Nephron (organoid): ENCODE measurements around the gene NRARP.

Experiments
- H3K27ac Mint-ChIP-seq, 3 experiments: 2 replicates each; pipeline ENCODE4 v1.8.0; 2020; ENCODE audit warnings: mixed read lengths in 3 of 3, mild to moderate bottlenecking in 2 of 3, moderate library complexity in 1 of 3
- H3K27me3 Mint-ChIP-seq: 2 replicates; pipeline ENCODE4 v1.8.0; 2021; ENCODE audit warnings: low read depth, mild to moderate bottlenecking, moderate library complexity, mixed read lengths
- H3K36me3 Mint-ChIP-seq: 2 replicates; pipeline ENCODE4 v1.8.0; 2020; ENCODE audit warnings: low read depth, mixed read lengths
- H3K4me1 Mint-ChIP-seq: 2 replicates; pipeline ENCODE4 v1.8.0; 2020; ENCODE audit warnings: mixed read lengths
- H3K4me3 Mint-ChIP-seq, 3 experiments: 2 replicates each; pipeline ENCODE4 v1.8.0; 2020; ENCODE audit warnings: mild to moderate bottlenecking in 3 of 3, mixed read lengths in 3 of 3, moderate library complexity in 2 of 3
- H3K9me3 Mint-ChIP-seq: 2 replicates; pipeline ENCODE4 v1.8.0; 2020; ENCODE audit warnings: mixed read lengths
- TF ChIP-seq, protein P1 (sequence below), 3 experiments: fragments of 200-600 bp; sonication (generic); IDR thresholded peaks; one replicate each; pipeline ENCODE4 v1.5.0; 2021; ENCODE audit warnings: antibody characterized with exemption in 3 of 3; ENCODE audit not compliant: unreplicated experiment in 3 of 3

NRARP gene

GRCh38 chr9:137315581-137316011 lies 13.5 kb upstream of the NRARP start:
- Mint-ChIP-seq H3K9me3 (no peaks in the 10 kb centered on the region), H3K4me1 (peaks cover 5% of the 10 kb centered on the region), H3K27me3 (no peaks in the 10 kb centered on the region), H3K4me3 (no peak overlapping the region), H3K36me3 (no peaks in the 10 kb centered on the region), H3K27ac (no peak overlapping the region)
- TF ChIP-seq, protein P1, sequence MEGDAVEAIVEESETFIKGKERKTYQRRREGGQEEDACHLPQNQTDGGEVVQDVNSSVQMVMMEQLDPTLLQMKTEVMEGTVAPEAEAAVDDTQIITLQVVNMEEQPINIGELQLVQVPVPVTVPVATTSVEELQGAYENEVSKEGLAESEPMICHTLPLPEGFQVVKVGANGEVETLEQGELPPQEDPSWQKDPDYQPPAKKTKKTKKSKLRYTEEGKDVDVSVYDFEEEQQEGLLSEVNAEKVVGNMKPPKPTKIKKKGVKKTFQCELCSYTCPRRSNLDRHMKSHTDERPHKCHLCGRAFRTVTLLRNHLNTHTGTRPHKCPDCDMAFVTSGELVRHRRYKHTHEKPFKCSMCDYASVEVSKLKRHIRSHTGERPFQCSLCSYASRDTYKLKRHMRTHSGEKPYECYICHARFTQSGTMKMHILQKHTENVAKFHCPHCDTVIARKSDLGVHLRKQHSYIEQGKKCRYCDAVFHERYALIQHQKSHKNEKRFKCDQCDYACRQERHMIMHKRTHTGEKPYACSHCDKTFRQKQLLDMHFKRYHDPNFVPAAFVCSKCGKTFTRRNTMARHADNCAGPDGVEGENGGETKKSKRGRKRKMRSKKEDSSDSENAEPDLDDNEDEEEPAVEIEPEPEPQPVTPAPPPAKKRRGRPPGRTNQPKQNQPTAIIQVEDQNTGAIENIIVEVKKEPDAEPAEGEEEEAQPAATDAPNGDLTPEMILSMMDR (IDR thresholded peaks at IDR 0.05; ENCODE audit: unreplicated experiment in 3 of 3), result no peak

GRCh38 chr9:137314561-137315560 lies 12.8 kb upstream of the NRARP start:
- H3K4me1 Mint-ChIP-seq, result peaks cover 5% of the 10 kb centered on the region
- no peak overlapping the region for H3K4me3 Mint-ChIP-seq
- H3K27ac Mint-ChIP-seq, result no peak overlapping the region
- TF ChIP-seq, protein P1 (IDR thresholded peaks at IDR 0.05; ENCODE audit: unreplicated experiment in 3 of 3), result no peak
- H3K9me3 Mint-ChIP-seq, result no peaks in the 10 kb centered on the region
- no peaks in the 10 kb centered on the region for H3K27me3 Mint-ChIP-seq
- H3K36me3 Mint-ChIP-seq, result no peaks in the 10 kb centered on the region

DNA sequence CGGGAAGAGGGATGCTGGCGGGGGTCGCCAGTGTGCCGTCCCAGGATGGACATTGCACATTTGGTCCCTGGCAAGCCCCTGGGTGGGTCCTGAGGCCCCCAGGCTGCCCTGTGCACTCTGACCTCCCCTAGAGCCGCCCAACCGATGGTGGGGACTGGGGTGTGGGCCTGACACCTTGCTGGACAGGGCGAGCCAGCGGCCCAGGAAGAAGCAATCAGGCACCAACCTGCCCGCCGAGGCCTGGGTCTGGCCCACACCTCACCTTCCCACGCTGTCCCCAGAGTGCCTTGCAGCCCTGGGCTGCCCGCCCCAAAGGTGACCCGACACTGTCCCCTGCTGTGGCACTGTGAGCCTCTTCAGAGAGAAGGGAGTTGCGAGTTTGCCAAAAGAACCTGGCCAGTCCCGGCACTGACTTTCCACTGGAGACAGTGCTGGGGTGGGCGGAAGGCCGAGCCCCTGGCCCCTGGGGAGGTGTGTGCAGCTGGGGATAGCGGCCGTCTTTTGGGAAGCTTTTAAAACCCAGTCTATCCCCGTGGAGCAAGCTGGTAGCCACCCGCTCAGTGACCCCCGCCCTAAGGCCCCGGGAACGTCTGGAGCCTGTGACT lies 12.0 kb upstream of the NRARP start:
- Mint-ChIP-seq H3K27ac (peak overlapping the region in 1 of 3 experiments; percentile 76), H3K9me3 (no peaks in the 10 kb centered on the region), H3K36me3 (no peaks in the 10 kb centered on the region), H3K4me1 (peaks cover 5% of the 10 kb centered on the region), H3K27me3 (no peaks in the 10 kb centered on the region), H3K4me3 (no peak overlapping the region)
- TF ChIP-seq, protein P1 (IDR thresholded peaks at IDR 0.05; ENCODE audit: unreplicated experiment in 3 of 3), result no peak

DNA sequence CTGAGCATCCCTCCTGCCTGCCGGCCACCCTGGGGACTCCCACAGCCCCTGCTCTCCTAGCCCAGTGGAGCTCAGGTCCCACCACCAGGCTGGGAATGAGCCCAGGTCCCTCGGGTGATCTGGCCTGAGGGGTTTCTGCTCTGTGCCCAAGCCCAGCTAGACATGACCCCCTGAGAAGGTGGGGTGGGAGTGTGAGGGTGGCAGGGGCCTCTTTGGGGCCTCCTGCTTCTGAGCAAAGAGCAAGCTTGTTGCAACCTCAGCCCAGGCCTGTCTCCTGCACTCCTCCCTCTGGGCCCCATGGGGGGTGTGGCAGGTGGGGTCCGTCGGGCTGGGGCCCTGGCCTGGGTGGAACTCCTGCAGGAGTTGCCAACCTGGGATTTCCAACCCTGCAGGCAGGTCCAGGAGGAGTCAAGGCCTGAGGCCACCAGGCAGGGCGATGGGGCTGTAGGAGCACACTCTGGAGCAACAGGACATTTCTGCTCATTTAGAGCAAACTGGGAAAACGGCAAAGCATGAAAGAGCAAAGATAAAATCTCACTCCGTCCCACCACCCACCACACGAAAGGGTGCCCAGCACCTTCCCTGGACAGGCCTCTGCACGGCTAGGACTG lies 11.4 kb upstream of the NRARP start:
- H3K27me3 Mint-ChIP-seq, result no peaks in the 10 kb centered on the region
- TF ChIP-seq, protein P1 (IDR thresholded peaks at IDR 0.05; ENCODE audit: unreplicated experiment in 3 of 3), result no peak
- H3K4me1 Mint-ChIP-seq, result peaks cover 5% of the 10 kb centered on the region
- H3K4me3 Mint-ChIP-seq, result peak overlapping the region in 1 of 3 experiments; percentile 46
- H3K36me3 Mint-ChIP-seq, result no peaks in the 10 kb centered on the region
- H3K9me3 Mint-ChIP-seq, result no peaks in the 10 kb centered on the region
- H3K27ac Mint-ChIP-seq, result peak overlapping the region in 1 of 3 experiments; percentile 76

DNA sequence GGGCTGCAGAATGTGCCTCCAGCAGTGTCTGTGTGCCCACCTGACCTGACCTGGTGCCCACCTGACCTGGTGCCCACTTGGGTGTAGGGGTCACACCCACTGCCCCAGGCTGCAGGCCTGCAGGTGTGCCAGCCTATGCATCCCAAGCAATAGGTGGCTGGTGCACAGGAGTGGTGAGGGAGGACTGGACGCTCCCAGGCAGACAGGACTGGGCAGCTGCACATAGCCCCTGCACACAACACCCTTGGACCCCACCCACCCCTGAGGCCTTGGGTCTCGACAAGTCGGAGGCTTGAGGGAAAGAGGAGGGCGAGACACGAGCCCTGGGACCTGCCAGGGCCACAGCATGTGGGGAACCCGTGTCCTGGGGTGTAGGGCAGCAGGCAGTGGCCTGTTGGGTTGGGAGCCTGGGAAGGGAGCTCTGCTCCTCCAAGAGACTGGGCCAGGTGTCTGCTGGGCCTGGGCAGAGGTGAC lies 10.8 kb upstream of the NRARP start:
- Mint-ChIP-seq H3K36me3 (no peaks in the 10 kb centered on the region), H3K4me1 (peaks cover 5% of the 10 kb centered on the region), H3K27me3 (no peaks in the 10 kb centered on the region), H3K4me3 (no peak overlapping the region), H3K9me3 (no peaks in the 10 kb centered on the region), H3K27ac (no peak overlapping the region)
- TF ChIP-seq, protein P1 (IDR thresholded peaks at IDR 0.05; ENCODE audit: unreplicated experiment in 3 of 3), result no peak
